Stimulated activated CD4-positive, alpha-beta T cell treated with anti-CD3 and anti-CD28 coated beads, Interleukin-1b, Interleukin-23, amount 100 ng/mL, for 24 hours (primary cell): ENCODE data around the gene SFSWAP.
"Not testable (repeated sequence)": the region's sequence is repeated elsewhere in the genome, so short reads cannot be mapped to it uniquely, and the experiment has no call there.

Experiments used
- DNase-seq, 4 experiments: peaks; one replicate each; pipeline ENCODE4 v3.0.0-alpha.2; 2020; ENCODE audit warnings: low read depth in 4 of 4, low spot score in 1 of 4

The SFSWAP gene

DNA sequence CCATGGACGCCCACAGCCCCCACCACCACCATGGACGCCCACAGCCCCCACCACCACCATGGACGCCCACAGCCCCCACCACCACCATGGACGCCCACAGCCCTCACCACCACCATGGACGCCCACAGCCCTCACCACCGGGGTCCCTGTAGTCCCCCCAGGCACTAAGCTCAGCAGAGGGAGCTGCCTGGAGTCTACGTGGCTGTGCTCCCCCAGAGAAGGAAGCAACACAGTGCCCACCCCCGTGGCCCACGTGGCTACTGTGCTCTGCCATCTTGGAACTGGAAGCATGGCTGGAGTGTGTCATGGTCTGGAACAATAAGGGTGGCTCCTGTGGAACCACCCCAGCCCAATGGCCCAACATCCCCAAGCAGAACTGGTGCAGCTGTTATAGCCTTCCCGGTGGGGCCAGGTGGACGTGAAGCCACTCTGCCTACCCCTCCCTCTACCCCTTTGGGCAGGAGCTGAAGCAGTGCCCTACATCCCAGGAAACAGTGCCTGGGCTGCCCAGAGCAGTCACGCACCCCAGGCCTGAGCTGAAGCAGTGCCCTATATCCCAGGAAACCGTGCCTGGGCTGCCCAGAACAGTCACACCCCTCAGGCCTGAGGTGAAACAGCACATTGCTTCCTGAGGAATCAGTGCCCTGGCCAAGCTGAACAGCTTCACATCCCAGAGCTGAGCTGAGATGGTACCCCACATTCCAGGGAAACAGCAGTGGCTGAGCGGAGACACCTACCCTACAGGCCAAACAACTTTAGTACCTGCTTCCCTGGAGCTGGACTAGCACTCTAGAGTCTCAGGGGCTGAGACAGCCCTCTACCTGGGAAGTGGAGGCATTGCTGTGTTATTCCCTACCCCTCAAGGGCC lies 9.0 kb upstream of the SFSWAP start:
- DNase-seq: no peak

- no peak for DNase-seq
Observed at GRCh38 chr12:131702573-131702877, 8.4 kb upstream of the SFSWAP start.

DNA sequence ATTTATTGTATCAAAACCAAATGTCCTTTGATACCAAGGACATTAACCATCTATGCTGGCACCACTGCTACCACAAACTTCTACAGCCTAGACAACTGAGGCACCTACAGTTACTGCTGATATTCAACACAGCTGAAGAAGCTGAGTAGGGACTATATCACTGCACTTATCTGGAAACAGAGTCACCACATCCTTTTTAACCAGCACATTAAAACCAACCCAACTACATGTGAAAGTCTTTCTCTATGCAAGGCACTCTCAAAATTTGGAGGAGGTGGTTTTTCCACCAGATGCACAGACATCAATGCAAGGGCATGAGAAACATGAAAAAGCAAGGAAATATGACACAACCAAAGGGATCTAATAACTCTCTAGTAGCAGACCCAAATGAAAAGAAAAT lies 7.7 kb upstream of the SFSWAP start:
- DNase-seq: no peak

- DNase-seq: no peak
Observed at GRCh38 chr12:131704509-131704908, 6.4 kb upstream of the SFSWAP start.

- not testable (repeated sequence) for DNase-seq
Observed at GRCh38 chr12:131706709-131707108, 4.2 kb upstream of the SFSWAP start.

GRCh38 chr12:131709226-131709625 lies 1.7 kb upstream of the SFSWAP start:
- DNase-seq: no peak

GRCh38 chr12:131711551-131712205 lies 788 bp downstream of the SFSWAP start:
- no peak for DNase-seq

- no peak for DNase-seq
Observed at GRCh38 chr12:131713349-131713748, 2.5 kb downstream of the SFSWAP start.

- DNase-seq: no peak
Observed at GRCh38 chr12:131714759-131715158, 3.9 kb downstream of the SFSWAP start.

DNA sequence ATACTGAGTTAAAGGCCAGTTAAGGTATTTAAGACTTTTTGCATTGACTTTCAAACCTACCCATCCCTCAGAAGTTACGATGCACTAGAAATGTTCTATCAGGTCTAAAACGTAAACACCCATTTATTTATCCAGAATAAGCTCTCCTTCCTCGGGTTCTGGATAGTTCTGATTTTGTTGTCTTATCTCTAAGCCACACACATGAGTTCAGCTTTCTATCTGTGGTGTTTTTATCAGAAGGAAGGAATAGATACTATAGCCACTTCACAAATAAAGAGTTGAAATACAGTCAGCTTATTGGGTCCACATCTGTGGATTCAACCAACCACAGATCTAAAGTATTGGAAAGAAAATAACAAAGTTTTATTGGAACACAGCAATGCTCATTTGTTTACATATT lies 5.4 kb downstream of the SFSWAP start:
- no peak for DNase-seq

DNA sequence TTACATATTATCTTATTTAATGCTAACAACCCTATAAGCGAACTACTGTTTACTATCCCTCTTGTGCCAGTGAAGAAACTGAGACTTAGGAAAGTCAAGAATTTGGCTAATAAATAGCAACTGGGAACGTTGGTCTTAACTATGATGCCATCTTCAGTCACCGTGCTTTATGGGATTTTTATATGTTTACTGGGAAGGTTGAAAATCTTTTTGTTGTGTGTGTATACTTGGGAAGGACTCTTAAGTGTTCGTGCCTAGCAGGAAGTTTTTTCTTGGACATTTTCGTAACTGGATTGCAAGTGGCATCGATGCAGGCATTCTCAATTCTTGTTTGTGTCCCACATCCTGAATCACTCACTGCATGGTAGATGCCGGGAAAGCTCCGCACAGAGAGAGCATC lies 9.4 kb downstream of the SFSWAP start:
- no peak for DNase-seq

GRCh38 chr12:131720921-131721320 lies 10.0 kb downstream of the SFSWAP start:
- no peak for DNase-seq

DNA sequence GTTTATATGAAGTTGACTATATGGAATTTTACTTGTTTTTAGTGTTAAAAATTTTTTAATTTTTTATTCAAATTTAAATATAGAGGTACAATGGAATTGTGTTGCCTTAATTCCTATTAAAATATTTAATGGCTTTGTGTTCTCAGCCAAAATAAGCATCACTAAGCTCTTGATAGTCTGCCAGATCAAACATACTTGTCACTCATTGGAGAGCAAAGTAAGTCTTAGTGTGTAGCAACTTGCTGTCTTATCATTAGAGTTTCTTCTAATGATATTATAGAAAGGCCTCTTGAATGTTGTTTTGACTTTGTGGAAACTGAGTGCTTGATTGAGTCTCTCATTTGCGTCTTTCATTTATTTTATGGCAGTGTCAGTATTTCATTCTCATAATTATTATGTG lies 10.7 kb downstream of the SFSWAP start:
- no peak for DNase-seq

GRCh38 chr12:131723532-131723931 lies 12.6 kb downstream of the SFSWAP start:
- DNase-seq: no peak

DNA sequence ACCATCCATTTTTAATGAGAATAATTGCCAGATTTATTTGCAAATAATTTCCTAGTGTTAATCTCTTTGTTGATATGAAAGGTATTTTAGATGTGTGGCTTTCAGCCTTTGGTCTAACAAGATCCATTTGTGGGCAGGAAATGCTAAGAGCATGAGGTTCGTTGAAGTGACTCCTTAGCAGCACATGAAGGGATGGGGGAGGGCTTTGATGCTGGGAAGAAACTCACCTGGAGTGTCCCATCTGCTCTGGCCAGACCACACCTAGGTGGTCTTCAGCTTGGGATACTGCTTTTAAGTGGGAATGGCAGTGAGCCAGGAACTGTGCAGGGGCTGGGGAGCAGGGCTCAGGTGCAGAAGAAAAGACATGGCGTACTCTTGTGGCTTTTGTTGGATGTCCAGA lies 13.6 kb downstream of the SFSWAP start:
- DNase-seq: no peak

- no peak for DNase-seq
Observed at GRCh38 chr12:131725503-131725902, 14.6 kb downstream of the SFSWAP start.

GRCh38 chr12:131728720-131729119 lies 17.8 kb downstream of the SFSWAP start:
- DNase-seq: no peak

GRCh38 chr12:131729254-131729955 lies 18.5 kb downstream of the SFSWAP start:
- no peak for DNase-seq

GRCh38 chr12:131732996-131733615 lies 22.2 kb downstream of the SFSWAP start:
- DNase-seq: no peak

DNA sequence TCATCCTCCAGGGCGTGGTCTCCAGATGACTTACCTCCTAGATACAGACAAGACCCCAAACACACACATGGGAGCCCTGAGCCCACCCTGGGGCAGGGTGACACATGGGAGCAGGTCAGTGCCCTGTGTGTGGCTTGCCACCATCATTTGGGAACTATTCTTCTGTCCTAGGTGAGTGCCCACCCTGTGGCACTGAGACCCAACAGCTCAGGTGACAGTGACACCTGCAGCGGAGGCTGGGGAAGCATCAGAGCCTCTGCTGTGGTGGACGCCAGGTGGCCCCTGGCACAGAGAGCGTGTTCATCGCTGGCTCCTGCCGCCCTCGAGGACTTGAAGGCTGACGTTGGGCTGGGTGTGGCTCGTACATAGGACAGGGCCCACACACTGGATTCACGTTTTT lies 23.0 kb downstream of the SFSWAP start:
- no peak for DNase-seq

- no peak for DNase-seq
Observed at GRCh38 chr12:131734336-131735152, 23.7 kb downstream of the SFSWAP start.
